ENCODE data around the gene MGAT4B.
A peak's percentile ranks its signal among the peaks of the same experiment; 100 is the strongest.

The MGAT4B gene

GRCh38 chr5:179805529-179806249 lies 977 bp downstream of the MGAT4B start:
- peak; percentile 52 for DNase-seq

GRCh38 chr5:179805070-179805528 lies 1.6 kb downstream of the MGAT4B start:
- DNase-seq: no peak

- DNase-seq: no peak
Measured at GRCh38 chr5:179804555-179804947, 2.1 kb downstream of the MGAT4B start.

- no peak for DNase-seq
Measured at GRCh38 chr5:179803651-179804554, 2.8 kb downstream of the MGAT4B start.

GRCh38 chr5:179802950-179803562 lies 3.6 kb downstream of the MGAT4B start:
- no peak for DNase-seq

- no peak for DNase-seq
Measured at GRCh38 chr5:179802207-179802883, 4.3 kb downstream of the MGAT4B start.

- DNase-seq: no peak
Measured at GRCh38 chr5:179801304-179802206, 5.1 kb downstream of the MGAT4B start.

- DNase-seq: no peak
Measured at GRCh38 chr5:179800696-179801201, 5.9 kb downstream of the MGAT4B start.

GRCh38 chr5:179800071-179800695 lies 6.5 kb downstream of the MGAT4B start:
- DNase-seq: no peak

GRCh38 chr5:179799644-179799973 lies 7.1 kb downstream of the MGAT4B start:
- DNase-seq: no peak

- DNase-seq: no peak
Measured at GRCh38 chr5:179798771-179799643, 7.7 kb downstream of the MGAT4B start.

- no peak for DNase-seq
Measured at GRCh38 chr5:179798144-179798770, 8.4 kb downstream of the MGAT4B start.

- no peak for DNase-seq
Measured at GRCh38 chr5:179797741-179798140, 8.9 kb downstream of the MGAT4B start.

GRCh38 chr5:179796877-179797608 lies 9.6 kb downstream of the MGAT4B start:
- no peak for DNase-seq

- DNase-seq: peak; percentile 82
Measured at GRCh38 chr5:179795863-179796833, 10.5 kb downstream of the MGAT4B start.

GRCh38 chr5:179795049-179795862 lies 11.4 kb downstream of the MGAT4B start:
- no peak for DNase-seq

GRCh38 chr5:179794575-179794974 lies 12.1 kb downstream of the MGAT4B start:
- DNase-seq: no peak

Measured in HCEC 1CT (cell line).